ENCODE results near the gene CD6.

Gene CD6, protein sequence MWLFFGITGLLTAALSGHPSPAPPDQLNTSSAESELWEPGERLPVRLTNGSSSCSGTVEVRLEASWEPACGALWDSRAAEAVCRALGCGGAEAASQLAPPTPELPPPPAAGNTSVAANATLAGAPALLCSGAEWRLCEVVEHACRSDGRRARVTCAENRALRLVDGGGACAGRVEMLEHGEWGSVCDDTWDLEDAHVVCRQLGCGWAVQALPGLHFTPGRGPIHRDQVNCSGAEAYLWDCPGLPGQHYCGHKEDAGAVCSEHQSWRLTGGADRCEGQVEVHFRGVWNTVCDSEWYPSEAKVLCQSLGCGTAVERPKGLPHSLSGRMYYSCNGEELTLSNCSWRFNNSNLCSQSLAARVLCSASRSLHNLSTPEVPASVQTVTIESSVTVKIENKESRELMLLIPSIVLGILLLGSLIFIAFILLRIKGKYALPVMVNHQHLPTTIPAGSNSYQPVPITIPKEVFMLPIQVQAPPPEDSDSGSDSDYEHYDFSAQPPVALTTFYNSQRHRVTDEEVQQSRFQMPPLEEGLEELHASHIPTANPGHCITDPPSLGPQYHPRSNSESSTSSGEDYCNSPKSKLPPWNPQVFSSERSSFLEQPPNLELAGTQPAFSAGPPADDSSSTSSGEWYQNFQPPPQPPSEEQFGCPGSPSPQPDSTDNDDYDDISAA

DNA sequence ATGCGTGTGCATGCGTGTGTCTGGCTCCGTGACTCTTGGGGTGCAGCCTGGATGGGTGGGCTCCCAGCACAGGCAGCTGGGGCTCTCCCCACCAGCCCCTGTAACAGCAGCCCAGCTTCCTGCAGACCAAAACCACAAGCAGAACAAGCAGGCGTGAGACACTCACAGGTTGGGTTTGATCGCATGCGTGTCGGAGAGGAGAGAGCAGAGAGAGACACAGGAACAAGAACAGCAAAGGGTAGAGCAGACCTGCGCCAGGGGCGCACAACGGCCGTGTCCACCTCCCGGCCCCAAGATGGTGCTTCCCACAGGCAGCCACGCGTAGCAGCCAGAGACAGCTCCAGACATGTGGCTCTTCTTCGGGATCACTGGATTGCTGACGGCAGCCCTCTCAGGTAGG, at the start of gene CD6:
TSS of gene CD6 (plus strand) at position 161 of the 400 bp plus-strand sequence. CDS start at position 347, 186 bp downstream.
- DNase-seq: peak in 2 of 4 experiments; percentile 40 to 54

DNA sequence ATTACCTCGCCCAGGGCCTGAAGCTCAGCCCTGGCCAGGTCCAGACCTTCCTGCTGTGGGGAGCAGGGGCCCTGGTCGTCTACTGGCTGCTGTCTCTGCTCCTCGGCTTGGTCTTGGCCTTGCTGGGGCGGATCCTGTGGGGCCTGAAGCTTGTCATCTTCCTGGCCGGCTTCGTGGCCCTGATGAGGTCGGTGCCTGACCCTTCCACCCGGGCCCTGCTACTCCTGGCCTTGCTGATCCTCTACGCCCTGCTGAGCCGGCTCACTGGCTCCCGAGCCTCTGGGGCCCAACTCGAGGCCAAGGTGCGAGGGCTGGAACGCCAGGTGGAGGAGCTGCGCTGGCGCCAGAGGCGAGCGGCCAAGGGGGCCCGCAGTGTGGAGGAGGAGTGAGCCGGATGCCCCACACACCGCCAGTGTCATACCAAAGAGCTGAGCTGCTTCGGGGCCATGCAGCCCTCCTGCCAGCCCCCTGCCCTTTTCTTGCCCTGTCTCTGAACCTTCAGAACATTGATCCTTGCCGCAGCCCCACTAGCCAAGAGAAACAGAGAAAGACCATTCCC, 49.6 kb upstream of the CD6 start:
- no peak for DNase-seq

DNA sequence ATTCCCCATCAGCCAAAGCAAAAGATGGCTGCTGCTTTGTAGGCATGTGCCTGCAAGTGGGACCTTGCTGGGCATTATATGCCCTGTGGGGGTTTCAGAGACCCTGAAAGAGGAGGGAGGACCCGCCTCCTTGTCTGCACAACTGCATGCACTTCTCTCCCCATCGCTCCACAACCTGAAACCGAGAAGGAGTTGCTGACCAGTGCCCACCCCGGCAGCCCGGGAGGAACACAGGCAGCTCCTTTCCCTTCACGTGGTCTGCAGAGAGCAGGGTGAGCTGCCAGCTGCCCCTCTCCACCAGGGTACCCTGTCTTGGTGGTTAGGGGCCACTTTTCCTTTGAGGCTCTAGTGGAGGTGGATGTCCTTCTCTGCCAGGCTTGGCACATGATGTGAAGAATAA, 48.6 kb upstream of the CD6 start:
- DNase-seq: no peak

DNA sequence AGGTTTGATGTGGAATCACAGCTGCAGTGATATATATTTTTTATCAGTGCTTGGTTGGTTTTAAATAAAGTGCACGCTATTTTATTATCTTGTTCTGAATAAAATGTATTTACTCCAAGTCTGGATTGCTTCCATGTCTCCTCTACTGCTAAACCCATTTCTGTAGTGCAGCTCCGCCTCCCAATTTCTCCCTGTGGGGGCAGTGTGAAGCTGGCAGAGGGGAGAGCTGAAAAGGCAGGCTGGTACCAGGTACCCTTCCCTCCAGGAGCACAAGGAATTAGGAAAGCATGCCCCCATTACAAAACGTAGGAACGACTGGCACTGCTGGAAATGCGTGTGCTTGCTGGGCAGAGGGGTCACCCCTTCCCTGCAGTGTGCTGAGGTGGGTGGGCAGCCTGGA, 48.2 kb upstream of the CD6 start:
- DNase-seq: no peak

DNA sequence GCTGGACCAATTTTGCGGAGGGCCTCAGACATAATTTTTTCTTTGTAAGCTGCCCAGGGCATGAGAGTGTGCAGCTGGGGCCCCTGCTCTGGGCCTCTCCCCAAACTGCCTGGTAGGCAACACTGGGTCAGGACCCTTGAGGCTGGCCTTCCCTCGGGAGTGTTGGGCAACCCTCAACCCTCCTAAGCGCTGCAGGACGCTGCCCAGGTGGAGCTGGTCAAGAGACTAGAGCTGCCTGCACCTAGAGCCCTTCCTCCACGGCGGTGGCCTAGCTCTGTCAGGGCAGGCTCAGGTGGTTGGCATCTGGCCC, 47.7 kb upstream of the CD6 start:
- DNase-seq: no peak

DNA sequence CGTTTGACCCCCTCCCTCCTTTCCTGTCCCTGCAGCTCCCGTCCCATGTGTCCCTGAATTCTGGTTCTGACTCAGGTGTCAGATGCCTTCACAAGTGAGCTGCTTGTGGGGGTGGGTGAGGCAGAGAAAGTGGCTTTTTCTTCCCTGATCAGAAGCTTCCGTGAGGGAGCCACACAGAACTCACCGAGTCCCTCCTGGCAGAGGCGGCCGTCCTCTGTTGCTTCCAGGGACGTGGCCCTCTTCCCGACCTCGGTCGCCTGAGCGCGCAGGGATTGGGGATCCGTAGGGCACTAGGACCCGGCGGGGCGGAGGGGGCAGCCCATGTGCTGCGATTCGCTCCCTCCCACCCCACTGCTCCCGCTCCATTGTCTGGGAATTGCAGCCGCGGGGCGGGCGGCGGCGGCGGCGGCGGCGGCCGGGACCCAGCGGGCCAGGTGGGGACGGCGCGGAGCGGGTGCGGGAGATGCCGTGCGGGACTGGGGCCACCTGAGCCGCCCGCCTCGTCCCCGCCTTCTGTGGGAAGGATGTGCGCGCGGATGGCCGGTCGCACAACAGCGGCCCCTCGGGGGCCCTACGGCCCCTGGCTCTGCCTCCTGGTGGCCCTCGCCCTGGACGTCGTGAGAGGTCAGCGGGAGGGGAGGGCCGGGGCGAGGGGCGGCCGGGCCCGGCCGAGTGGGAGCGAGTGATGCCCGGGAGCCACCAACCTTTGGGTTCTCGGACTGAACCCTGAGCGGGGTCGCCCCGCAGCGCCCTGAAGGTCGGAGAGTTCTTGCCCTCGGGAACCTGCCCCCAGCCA, 47.2 kb upstream of the CD6 start, which contains the start of gene TMEM132A:
TSS of gene TMEM132A (plus strand) at position 351 of the 796 bp plus-strand sequence. CDS start at position 525, 174 bp downstream.
- no peak for DNase-seq

DNA sequence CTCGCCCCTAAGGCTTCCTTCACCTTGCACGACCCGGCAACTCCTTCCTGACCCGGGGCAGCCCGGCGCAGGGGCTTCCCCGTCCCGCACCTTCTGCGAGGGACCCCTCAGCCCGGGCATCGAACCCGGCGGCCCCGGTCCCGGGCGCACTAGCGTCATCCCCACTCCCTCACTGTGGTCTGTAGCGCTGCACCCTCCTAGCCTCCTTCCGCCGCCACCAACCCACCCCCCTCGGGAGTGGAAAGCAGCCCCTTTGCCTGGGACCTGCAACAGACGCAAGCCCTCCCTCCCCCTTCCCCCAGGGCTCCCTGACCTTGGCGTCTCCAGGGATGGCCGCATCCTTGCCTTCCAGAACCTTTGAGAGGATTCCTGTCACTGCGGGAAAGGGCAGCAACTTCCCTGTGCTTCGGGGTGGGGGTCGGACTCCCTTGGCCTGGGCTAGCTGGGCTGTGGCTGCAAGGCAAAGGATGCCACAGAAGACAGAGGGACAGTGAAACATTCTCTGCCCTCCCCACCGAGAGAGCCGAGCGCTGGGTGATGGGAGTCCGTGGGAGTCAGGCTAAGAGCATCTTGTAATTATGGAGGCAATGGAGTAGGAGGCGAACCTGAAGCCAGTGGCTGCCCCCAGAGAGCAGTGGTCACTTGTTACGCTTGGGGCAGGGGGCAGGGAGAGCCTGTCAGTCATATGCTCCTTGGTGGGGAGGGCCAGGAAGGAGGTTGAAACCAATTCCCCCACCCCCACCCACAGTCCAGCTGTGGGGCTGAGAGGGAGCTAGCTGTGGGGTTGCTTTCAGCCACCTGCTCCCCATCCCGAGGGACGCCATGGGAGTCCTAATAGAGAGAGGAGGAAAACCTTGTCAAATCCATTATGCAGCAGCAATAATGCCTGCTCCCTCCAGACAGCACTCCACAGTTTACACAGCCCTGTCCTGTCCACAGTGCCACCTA, 46.3 kb upstream of the CD6 start:
- no peak for DNase-seq

DNA sequence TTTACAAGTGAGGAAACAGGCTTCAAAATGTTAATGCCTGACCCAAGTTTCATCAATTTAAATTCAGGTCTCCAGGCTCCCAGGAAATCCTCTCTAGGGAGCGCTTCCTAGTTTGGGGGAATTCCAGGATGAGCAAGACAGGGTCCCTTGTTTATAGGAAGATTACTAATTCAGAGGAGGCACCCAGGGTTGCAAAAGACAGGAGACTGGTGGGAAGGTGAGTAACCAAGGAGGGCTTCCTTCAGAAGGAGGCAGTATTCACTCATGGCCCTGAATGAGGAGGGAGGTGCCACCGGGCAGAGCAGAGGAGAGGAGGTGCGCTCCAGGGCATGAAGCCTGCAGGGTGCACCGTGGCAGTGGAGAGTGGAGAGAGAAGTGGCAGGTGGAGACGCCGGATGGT, 45.6 kb upstream of the CD6 start:
- no peak for DNase-seq

DNA sequence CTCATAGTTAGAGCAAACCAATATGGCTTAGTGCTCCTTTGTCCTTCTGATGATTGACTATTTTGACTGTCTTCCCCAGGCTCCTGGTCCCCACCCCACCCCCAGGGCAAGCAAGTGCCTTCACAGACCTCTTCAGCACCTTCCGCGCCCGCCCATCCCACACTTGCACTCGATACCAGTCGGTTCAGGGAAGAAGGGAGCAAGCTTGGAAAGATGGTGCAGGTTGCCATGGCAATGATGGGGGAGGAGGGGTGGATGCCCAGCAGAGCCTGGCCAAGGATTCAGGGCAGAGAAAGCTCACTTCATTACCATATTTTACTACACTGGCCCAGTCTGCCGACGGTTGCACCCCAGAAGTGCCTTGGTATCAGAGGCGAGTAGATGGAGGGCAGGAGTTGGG, 45.0 kb upstream of the CD6 start:
- no peak for DNase-seq

DNA sequence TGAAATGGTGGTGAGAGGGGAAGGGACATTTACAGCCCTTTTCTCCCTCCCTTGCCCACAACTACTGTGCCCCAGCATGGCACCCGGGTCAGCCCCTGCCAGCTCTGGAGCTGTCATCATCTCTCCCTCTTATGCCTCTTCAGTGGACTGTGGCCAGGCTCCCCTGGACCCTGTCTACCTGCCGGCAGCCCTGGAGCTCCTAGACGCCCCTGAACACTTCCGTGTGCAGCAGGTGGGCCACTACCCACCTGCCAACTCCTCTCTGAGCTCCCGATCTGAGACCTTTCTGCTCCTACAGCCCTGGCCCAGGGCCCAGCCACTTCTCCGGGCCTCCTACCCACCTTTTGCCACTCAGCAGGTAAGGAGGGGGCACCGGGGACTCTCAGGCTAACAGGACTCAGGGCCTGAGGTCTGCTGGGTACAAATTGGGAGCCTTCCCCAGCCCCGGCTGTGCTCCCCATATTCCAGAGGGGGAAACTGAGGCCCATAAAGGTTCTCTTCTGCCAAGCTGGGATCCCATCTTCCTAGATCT, 44.4 kb upstream of the CD6 start:
- no peak for DNase-seq

DNA sequence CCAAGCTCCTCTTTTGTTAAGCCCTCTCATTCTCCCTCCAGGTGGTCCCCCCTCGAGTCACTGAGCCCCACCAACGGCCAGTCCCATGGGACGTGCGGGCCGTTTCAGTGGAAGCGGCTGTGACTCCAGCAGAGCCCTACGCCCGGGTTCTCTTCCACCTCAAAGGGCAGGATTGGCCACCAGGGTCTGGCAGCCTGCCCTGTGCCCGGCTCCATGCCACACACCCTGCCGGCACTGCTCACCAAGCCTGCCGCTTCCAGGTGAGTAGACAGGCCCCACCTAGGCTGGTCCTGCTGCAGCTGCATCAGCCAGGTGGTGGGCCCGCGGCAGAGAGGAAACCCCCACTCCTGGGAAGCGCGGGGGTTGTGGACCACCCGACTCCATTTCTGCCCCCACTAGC, 43.9 kb upstream of the CD6 start:
- DNase-seq: no peak

DNA sequence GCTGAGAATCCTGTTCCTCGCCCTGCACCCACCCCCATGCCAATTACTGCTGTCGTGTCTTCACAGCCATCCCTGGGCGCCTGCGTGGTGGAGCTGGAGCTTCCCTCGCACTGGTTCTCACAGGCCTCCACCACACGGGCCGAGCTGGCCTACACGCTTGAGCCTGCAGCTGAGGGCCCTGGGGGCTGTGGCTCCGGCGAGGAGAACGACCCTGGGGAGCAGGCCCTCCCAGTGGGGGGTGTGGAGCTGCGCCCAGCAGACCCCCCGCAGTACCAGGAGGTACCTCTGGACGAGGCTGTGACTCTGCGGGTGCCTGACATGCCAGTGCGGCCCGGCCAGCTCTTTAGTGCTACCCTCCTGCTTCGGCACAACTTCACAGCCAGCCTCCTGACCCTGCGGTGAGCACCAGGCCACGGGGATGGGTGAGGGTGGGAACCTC, 42.9 kb upstream of the CD6 start:
- DNase-seq: no peak

DNA sequence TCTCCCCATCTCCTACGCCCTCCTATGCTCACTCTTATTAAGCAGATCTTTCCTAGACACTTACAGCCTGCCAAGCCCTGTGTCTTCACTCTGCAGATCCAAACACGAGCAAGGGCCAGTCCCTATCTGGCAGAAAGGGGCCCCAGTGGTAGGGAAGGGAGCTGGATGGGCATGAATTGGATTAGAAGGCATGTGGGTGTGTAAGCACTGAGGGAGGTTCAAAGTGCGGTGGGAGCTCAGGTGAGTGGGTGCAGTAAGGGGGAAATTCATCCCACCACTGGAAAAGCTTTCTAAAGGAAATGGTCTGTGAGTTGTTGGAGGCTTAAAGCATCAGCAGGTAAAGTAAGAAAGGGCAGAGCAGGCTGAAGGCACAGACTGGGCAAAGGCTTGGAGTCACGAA, 41.7 kb upstream of the CD6 start:
- DNase-seq: no peak

DNA sequence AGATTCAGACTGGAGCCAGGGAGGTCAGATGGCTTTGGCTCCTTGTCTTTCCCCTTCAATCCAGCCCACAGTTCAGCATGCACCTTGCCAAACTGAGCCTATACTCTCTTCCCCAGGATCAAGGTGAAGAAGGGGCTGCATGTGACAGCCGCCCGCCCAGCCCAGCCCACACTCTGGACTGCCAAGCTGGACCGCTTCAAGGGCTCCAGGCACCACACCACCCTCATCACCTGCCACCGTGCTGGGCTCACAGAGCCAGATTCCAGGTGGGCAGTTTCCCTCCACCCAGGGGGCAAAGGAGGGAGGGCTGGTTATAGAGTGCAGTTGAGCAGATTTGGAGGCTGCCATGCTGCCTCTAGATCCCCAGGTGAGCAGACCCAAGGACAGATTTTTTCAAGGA, 41.1 kb upstream of the CD6 start:
- DNase-seq: no peak

DNA sequence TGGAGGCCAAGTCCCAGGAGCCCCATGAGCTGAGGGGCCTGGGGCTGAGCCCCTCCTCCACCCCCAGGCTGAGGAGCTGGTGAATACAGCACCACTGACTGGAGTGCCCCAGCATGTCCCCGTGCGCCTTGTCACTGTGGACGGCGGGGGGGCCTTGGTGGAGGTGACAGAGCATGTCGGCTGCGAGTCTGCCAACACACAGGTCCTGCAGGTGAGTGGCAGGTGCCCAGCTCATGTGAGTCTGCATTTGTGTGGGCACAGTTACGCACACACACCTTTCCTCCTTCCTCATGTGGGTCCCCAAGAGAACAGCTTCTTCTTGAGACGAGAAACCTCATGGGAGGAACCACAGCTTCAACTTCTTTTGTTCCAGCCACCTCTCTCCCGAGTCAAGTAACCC, 39.6 kb upstream of the CD6 start:
- DNase-seq: no peak

DNA sequence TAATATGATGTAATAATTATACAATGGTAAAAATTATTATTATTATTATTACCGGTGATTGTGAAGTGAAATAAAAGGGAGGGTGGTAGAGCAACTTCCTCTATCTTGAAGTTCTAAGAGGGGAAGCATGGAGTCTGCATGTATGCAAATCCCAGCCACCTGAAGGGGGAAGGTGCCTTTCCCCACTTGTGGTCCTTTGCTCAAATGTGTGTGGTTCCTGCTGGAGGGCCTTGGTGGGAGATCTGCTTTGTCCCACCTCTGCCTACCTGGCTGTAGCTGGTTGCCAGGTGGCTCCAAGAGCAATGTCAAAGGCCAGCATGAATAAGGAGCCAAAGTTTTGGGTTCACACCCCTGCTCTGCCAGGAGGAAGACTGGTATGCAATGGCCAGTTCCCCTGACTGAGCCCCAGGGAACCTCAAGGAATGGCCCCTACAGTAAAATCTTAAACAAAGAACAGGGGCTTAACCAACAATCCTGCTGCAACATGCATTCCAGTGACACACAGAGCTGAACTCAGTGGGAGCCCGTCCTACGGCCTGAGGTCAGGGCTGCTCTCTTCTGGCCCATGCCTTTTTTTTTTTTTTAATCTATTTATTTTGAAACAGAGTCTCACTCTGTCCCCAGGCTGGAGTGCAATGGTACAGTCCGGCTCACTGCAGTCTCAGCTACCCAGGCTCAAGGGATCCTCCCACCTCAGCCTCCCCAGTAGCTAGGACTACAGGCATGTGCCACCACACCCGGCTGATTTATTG, 38.7 kb upstream of the CD6 start:
- DNase-seq: no peak

DNA sequence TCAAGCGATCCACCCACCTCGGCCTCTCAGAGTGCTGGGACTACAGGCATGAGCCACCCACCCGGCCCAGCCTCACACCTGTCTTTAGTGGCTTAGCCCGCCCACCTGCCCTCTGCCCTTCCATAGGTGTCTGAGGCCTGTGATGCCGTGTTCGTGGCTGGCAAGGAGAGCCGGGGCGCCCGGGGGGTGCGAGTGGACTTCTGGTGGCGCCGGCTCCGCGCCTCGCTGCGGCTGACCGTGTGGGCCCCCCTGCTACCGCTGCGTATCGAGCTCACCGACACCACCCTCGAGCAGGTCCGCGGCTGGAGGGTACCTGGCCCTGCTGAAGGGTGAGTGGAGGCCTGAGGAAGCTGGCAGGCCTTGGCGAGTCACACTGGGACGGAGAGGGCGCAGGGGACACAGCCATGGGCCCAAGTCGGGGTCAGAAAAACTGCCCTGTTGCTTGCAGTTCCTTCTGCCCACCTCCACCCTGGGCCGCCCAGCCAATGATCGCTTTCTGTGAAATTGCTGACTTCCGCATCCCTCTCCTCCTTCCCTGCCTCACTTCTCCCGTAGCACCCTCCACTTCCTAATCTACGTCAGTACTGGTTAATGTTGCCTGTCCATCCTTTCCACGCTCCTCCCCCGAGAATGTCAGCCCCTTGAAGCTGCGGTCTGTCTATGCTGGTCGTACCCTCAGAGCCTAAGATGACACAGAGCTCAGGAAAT, 37.9 kb upstream of the CD6 start:
- DNase-seq: no peak

DNA sequence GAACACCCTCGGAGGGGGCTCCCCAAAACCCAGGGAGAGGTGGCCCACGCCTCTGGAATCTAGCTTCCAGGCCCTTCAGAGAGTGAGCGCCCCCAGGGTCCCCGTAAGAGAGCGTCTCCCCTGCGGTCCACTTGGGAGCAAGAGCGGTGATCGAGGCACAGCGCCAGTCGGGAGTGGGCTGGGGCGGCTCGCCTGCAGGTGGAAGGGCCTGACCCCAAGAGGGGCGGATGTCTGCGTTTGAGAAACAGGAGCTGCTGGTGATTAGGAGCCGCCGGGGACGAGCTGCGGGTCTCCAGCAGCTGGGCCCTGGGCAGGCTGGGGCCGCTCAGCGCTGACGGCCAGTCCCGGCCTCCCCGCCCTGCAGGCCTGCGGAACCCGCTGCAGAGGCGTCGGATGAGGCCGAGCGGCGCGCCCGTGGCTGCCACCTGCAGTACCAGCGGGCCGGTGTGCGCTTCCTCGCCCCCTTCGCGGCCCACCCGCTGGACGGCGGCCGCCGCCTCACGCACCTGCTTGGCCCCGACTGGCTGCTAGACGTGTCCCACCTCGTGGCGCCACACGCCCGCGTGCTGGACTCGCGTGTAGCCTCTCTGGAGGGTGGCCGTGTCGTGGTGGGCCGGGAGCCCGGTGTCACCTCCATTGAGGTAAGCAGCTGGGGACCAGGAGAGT, 37.2 kb upstream of the CD6 start:
- DNase-seq: no peak

DNA sequence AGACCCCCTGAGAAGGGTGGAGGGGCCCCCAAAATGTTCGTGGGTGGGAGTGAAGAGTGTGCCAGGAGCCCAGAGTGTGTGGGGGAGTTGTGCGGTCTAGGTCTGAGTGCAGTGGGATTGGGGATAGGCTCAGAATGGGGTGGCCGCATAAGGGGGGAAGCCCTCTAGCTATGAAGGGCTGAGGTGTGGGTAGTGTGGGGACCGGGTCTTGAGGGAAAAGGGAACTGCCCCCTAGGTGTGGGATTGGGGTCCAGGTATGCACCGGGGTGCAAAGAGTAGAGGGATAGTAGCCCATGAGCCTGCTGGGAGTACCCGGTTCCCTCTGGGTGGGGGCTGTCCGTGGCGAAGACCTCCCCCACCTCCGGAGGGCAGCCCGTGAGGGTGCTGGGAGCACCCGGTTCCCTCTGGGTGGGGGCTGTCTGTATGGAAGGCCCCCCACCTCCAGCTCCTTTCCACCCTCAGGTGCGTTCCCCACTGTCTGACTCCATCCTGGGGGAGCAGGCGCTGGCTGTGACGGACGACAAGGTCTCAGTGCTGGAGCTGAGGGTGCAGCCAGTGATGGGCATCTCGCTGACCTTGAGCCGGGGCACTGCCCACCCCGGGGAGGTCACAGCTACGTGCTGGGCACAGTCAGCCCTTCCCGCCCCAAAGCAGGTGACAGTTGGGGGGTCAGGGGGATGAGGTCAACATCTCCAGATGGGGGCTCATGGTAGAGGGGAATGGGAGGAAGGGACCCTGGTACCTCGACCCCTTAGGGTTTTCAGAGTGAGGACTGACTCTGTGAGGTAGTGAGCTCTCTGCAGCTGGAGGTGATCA, 36.5 kb upstream of the CD6 start:
- DNase-seq: no peak
